OCI-LY3 (cell line): ENCODE data around the gene OSBPL7.

Experiments used
- EZH2phosphoT487 ChIP-seq: fragments of 200-600 bp; shearing (Covaris generic); IDR thresholded peaks from 2 replicates; pipeline ENCODE4 v1.6.1; 2018; ENCODE audit warnings: antibody characterized with exemption, mixed run types, low read depth
- TF ChIP-seq, protein P1 (sequence below): fragments of 200-600, 300-600 bp; sonication (generic); IDR thresholded peaks from 2 replicates; pipeline ENCODE4 v1.5.1; 2014; ENCODE audit warnings: antibody characterized with exemption, low read length, low read depth

DNA sequence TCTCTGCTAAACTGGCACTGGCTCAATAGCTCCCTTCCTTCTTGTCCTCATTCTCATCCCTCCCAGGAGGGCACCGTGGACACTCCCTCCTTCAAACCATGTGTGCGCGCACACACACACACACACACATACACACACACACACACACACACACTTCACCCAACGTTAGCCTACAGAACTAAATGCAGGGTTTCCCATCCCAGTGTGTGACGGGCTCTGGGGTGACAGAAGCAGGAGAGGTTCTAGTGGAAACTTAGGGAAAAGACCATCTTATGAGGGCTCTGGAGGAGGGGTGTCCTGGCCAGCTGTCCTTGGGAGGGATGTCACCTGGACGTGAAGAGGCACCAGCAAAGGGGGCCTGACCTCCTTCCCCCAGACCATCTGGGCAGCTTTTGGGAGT, 19.7 kb downstream of the OSBPL7 start:
- TF ChIP-seq, protein P1, sequence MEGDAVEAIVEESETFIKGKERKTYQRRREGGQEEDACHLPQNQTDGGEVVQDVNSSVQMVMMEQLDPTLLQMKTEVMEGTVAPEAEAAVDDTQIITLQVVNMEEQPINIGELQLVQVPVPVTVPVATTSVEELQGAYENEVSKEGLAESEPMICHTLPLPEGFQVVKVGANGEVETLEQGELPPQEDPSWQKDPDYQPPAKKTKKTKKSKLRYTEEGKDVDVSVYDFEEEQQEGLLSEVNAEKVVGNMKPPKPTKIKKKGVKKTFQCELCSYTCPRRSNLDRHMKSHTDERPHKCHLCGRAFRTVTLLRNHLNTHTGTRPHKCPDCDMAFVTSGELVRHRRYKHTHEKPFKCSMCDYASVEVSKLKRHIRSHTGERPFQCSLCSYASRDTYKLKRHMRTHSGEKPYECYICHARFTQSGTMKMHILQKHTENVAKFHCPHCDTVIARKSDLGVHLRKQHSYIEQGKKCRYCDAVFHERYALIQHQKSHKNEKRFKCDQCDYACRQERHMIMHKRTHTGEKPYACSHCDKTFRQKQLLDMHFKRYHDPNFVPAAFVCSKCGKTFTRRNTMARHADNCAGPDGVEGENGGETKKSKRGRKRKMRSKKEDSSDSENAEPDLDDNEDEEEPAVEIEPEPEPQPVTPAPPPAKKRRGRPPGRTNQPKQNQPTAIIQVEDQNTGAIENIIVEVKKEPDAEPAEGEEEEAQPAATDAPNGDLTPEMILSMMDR, result no peak
- no peak for TF ChIP-seq EZH2phosphoT487
